Duodenal mucosa (tissue), 2 donors: ENCODE results near the gene TULP1.

Source experiments
- H3K27ac ChIP-seq: one replicate; pipeline ENCODE4 v1.7.0; 2013; ENCODE audit warnings: low read depth, low read length
- H3K27me3 ChIP-seq, 2 donors: one replicate each; pipeline ENCODE4 v1.7.0; 2013; ENCODE audit warnings: low read length in 2 of 2, control low read depth in 1 of 2; ENCODE audit not compliant: insufficient read depth in 2 of 2, control insufficient read depth in 1 of 2
- H3K36me3 ChIP-seq, 2 donors: one replicate each; pipeline ENCODE4 v1.7.0; 2013; ENCODE audit warnings: low read length in 2 of 2, control low read depth in 1 of 2; ENCODE audit not compliant: insufficient read depth in 2 of 2, control insufficient read depth in 1 of 2
- H3K4me1 ChIP-seq, 2 donors: one replicate each; pipeline ENCODE4 v1.7.0; 2013; ENCODE audit warnings: low read length in 2 of 2, control low read depth in 1 of 2; ENCODE audit not compliant: insufficient read depth in 2 of 2, control insufficient read depth in 1 of 2
- H3K4me3 ChIP-seq, 2 donors: one replicate each; pipeline ENCODE4 v1.7.0; 2013; ENCODE audit warnings: low read length in 2 of 2, low read depth in 1 of 2
- H3K9ac ChIP-seq, 2 donors: one replicate each; pipeline ENCODE4 v1.7.0; 2013; ENCODE audit warnings: low read length in 2 of 2, low read depth in 1 of 2
- H3K9me3 ChIP-seq, 2 donors: one replicate each; pipeline ENCODE4 v1.7.0; 2013; ENCODE audit warnings: low read length in 2 of 2, control low read depth in 1 of 2; ENCODE audit not compliant: control insufficient read depth in 1 of 2

TULP1 gene

DNA sequence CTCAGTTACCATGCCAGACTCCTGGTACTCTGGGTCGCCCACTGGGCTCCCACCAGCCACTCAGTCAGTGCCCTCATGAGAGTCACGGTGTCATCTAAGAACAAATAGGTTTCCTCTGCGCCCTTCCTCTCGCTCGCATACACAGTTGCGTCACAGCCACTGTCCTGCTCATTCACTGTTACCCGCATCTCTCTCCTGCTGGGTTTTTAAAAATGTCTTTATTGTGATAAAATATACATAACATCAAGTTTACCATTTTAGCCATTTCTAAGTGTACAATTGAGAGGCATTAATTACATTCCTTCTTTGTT is 19.8 kb downstream of the TULP1 start:
- Histone ChIP-seq H3K9ac (no peak overlapping the region), H3K27ac (no peak overlapping the region), H3K36me3 (peaks cover 0 to 3% of the 10 kb centered on the region in 2 donors), H3K9me3 (no peaks in the 10 kb centered on the region), H3K4me3 (no peak overlapping the region), H3K4me1 (peaks cover 37 to 47% of the 10 kb centered on the region in 2 donors), H3K27me3 (peaks cover under 1 to 2% of the 10 kb centered on the region in 2 donors)

DNA sequence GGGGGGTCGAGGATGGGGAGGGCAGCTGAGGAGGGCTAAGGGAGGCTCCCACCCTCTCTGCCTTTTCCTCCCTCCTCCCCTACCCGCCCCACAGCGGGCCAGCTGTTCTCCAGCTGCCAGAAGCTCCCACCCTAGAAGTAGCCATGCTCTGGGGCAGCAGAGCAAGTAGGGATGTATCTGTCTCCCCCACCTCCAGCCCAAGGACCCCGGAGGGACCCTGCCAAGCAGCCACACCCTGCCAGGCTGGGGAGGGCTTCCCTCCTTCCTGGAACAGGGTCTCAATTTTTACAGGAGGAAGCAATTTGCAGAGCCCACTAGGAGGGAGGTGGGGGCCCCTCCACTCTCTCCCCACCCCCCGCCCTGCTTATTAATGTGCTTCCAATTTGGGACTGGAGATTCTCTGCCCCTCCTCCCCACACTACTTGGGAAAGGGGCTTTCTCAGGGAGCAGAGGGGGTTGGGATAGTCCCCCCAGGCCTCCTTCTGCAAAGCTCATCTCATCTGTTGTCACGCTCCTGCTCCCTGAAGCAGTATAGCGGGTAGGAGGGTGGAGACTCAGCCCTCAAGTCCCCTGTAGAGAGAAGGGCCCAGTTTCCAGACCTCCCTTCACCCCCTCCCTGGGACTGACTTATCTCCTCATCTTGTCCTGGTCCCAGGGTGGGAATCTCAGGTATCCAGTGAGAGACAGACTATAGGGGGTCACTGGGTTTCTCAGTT is 20.3 kb downstream of the TULP1 start:
- Histone ChIP-seq H3K9ac (no peak overlapping the region), H3K36me3 (peaks cover 0 to 3% of the 10 kb centered on the region in 2 donors), H3K27me3 (no peaks in the 10 kb centered on the region), H3K4me3 (no peak overlapping the region), H3K4me1 (peaks cover 42 to 48% of the 10 kb centered on the region in 2 donors), H3K27ac (no peak overlapping the region), H3K9me3 (no peaks in the 10 kb centered on the region)

DNA sequence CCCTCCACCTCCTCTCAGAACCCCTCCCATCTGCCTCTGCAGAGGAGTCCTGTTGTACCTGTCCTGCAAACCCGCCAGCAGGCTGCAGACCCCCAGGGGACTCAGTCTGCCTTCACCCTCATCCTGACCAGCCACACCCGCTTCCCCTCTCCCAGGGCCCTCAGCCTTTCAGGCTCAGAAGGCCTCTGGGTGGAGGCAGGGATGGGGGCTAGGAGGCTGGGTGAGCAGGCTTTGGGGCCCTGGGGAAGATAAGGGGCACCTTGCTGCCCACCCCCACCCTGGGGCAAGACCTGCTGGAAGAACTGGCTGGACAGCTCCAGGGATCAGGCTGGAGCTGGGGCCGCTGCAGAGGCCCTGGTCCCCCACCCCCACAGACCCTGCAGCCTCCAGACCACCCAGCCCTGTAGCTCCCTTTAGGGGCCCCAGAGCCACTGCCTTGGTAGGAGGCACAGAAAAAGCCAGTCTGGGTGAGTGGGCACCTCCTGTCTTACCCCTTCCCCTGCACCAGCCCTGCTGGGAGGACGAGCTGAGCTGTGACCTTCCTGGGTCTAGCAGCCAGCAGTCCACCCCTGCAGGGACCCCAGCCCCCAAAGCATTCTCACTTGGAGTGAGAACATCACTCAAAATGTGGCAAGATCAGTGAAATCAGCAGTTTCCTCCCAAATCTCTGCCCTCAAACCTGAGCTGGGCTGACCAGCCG is 21.0 kb downstream of the TULP1 start:
- H3K4me1 ChIP-seq: peaks cover 45 to 53% of the 10 kb centered on the region in 2 donors
- H3K27ac ChIP-seq: peak overlapping the region; percentile 32
- H3K27me3 ChIP-seq: no peaks in the 10 kb centered on the region
- peaks cover 0 to 3% of the 10 kb centered on the region in 2 donors for H3K36me3 ChIP-seq
- no peaks in the 10 kb centered on the region for H3K9me3 ChIP-seq
- H3K4me3 ChIP-seq: no peak overlapping the region
- no peak overlapping the region for H3K9ac ChIP-seq

DNA sequence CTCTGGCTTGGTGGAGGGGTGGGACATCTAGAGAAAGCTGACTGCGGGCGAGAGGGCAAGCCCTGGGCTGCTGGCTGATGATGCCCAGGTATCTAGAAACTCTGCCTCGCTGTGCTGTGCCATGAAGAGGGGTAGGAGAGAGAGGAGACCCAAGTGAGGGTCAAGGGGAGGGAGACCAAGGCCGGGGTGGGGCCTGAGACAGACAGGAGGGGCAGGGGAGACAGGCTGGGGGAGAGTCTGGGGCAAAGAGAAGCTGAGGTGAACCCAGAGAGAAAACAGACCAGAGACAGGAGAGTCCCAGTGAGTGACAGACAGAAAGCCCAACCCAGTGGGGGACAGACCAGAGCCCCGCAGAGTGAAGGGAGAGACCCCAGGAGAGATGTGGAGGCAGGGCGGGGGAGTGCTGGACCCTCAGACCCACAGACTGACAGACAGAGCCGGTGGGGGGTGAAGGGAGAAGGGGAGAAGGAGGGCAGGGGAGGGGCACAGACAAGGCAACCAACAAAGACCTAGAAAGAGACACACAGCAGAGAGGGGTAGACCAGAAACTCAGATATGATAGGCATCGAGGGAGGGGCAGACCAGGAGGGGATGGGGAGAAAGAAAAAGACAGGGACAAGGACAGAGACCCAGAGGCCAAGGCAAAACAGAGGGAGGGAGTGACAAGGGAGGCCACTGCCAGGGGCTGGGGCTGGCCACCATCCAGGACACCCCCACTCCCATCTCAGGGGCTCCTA is 21.7 kb downstream of the TULP1 start:
- Histone ChIP-seq H3K4me3 (no peak overlapping the region), H3K9me3 (no peaks in the 10 kb centered on the region), H3K4me1 (peaks cover 51 to 61% of the 10 kb centered on the region in 2 donors), H3K27me3 (no peaks in the 10 kb centered on the region), H3K36me3 (peaks cover 0 to 3% of the 10 kb centered on the region in 2 donors), H3K27ac (no peak overlapping the region), H3K9ac (no peak overlapping the region)

DNA sequence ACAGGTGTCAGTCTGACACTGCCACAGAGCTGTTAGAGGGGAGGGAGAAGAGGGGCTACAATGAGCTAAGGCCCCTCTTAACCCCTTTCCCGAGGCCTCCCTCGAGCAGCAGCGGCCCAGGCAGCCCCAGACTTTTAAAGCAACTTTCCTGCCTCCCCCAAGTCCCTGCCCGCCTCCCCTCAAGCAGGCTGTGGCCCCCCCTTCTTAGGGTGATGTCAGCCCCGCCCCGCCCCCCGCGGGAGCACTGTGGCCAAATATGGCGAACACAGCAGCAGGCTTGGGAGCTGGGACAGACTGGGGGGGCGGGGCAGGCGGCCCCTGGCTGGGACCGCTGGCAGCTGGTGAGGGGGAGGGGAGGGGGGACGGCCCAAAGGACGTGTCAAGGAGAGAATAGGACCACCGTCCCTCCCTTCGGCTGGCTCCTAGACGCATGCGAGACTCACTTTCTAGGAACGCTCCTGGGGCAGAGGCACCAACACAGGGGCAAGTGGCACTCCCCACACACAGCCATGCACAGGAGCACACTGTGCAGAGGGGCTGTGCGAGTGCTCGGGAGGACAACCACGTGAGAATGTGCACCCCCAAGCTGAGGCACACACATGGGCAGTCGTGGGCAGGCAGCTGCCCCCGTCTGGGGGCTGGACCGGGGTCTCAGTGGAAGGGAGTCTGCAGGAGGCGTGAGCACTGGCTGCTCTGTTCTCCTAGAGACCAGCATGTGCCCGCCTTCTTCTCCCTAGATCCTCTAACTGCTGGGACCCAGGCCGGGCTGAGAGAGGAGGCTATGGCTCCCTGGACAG is 22.5 kb downstream of the TULP1 start:
- no peaks in the 10 kb centered on the region for H3K27me3 ChIP-seq
- peak overlapping the region in 1 of 2 donors; percentile 25 for H3K9ac ChIP-seq
- H3K27ac ChIP-seq: peak overlapping the region; percentile 51
- peak overlapping the region in 1 of 2 donors; percentile 21 for H3K4me3 ChIP-seq
- H3K36me3 ChIP-seq: peaks cover 0 to 4% of the 10 kb centered on the region in 2 donors
- H3K9me3 ChIP-seq: no peaks in the 10 kb centered on the region
- H3K4me1 ChIP-seq: peaks cover 53 to 62% of the 10 kb centered on the region in 2 donors

DNA sequence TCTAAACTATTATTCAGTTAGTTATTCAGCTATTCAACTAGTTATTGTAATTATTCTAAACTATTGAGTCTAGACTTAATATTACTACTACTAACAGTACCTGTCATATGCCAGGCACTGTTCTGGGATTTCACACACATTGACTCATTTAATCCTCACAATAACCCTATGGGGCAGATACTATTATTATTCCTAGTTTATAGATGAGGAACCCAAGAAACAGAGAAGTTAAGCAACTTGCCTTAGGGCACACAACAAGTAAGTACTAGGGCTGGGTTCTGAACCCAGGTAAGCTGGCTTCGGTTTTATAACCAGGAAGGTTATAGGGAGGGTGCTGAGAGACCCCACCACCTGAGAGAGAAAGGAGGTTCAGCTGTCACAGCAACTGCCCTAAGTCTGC is 23.6 kb downstream of the TULP1 start:
- Histone ChIP-seq H3K27ac (no peak overlapping the region), H3K9ac (no peak overlapping the region), H3K36me3 (peaks cover 0 to 15% of the 10 kb centered on the region in 2 donors), H3K4me1 (peaks cover 47 to 59% of the 10 kb centered on the region in 2 donors), H3K27me3 (no peaks in the 10 kb centered on the region), H3K9me3 (no peaks in the 10 kb centered on the region), H3K4me3 (no peak overlapping the region)

DNA sequence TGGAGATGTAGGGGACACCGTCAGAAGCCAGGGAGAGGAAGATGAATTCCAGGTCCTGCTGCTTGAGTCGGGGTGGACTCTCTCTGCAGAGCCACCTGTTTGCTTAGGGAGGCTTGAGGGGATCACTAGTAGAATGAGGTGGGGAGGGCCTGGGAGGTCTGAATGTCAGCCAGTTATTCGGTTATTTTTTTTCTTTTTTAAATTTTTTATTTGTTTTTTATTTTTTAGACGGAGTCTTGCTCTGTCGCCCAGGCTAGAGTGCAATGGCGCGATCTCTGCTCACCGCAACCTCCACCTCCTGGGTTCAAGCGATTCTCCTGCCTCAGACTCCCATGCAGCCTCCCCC is 24.2 kb downstream of the TULP1 start:
- Histone ChIP-seq H3K9ac (no peak overlapping the region), H3K4me1 (peaks cover 41 to 53% of the 10 kb centered on the region in 2 donors), H3K36me3 (peaks cover 0 to 17% of the 10 kb centered on the region in 2 donors), H3K9me3 (no peaks in the 10 kb centered on the region), H3K27ac (peak overlapping the region; percentile 62), H3K27me3 (no peaks in the 10 kb centered on the region), H3K4me3 (no peak overlapping the region)

DNA sequence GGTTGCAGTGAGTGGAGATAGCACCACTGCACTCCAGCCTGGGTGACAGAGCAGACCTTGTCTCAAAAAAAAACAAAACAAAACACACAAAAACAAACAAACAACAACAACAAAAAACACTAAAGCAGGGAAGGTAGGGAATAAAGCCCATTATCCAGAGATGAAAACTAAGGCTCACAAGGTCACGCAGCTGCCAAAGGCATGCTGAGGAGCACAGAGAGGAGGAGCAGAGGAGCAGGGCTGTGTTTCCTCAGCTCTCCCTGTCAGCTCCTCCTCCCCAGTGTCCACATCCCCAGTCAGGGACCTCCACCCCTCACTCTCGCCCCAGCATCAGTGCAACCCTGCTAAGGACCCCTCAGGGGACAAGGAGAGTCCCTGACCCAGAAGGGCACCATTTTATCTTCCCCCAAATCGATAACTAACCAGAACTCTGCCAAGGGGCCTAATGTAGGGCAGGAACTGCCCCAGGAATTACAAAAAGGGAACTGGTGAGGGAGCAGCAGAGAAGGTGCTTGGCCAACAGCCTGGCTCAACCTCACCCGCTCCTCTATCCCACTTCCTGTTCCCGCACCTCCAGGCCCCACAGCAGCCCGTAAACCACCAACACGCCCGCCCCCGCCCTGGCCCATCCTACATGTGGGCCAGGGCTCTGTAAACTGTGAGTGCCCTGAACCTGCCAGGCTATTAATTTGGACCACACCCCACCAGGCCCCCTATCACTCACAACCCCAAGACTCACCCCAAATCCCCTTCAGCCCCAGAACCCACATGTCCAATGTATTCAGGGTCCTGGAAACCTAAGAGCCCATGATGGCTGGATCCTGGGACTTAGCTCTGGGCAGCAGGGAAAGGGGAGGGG is 24.8 kb downstream of the TULP1 start:
- peak overlapping the region; percentile 62 for H3K27ac ChIP-seq
- H3K9me3 ChIP-seq: no peaks in the 10 kb centered on the region
- H3K27me3 ChIP-seq: no peaks in the 10 kb centered on the region
- no peak overlapping the region for H3K4me3 ChIP-seq
- peaks cover 0 to 22% of the 10 kb centered on the region in 2 donors for H3K36me3 ChIP-seq
- peak overlapping the region; percentile 20 to 48 for H3K9ac ChIP-seq
- H3K4me1 ChIP-seq: peaks cover 40 to 52% of the 10 kb centered on the region in 2 donors
